DMS153 (cell line): ENCODE data around the gene SEZ6.

Experiments used
- DNase-seq: peaks from one replicate; lab custom pipeline; 2025; lab: John Stamatoyannopoulos, UW

The SEZ6 gene

GRCh38 chr17:29003289-29003688 is 2.5 kb downstream of the SEZ6 start:
- DNase-seq, result no peak

DNA sequence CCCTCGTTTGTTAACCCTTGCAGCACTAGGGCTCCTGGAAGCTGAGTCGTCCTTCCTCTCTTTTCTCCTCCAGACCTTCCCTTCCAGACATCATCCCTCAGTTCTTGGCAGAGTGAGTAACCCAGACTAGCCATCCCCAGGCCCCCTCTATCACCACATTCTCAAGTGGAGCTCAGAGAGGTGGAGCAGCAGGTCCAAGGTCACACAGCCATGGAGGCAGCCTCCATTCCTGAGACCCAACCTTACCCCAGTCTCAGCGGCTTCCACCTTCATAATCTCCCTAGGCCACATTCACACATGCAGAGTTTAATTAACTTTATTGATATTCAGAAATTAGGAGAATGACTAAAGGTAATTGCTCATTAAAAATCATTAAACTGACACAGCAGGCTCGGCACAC is 3.0 kb downstream of the SEZ6 start:
- no peak for DNase-seq

- DNase-seq, result no peak
Measured at GRCh38 chr17:29000973-29001372, 4.9 kb downstream of the SEZ6 start.

DNA sequence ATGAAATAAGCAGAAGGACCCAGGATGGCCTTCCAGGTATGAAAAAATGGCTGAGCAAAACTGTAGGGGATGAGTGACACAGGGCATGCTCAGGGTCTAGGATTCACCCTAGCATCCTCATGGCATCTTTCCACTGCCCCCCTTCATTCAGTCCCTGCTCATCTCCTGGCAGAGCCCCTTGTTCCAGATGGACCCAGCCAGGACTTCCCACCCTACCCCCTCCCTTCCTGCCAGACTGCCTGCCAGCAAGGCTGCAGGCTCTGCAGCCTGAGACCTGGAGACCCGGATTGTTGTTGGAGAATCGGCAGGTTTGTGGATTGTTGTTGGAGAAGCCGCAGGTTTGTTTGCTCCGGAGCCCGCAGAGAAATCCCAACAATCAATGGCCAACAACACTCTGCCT is 6.6 kb downstream of the SEZ6 start:
- peak; percentile 76 for DNase-seq

DNA sequence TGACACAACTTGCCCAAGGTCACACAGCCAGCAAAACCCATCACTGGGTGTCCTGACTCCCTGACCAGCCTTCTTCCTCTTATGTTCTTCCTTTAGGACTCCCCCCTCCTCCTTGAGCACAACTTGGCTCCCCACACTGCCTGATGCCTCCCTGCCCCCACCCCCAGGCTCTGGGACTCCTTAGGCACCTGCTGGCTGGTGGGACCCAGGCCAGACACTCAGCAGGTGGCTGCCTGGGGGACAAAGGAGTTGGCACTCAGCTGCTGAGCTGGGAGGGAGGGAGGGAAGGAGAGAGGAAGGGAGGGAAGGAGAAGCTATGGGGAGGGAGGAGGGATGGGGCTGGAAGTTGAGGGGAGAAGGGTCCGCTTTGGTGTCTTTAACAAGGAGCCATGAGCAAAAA is 8.0 kb downstream of the SEZ6 start:
- DNase-seq, result peak; percentile 69

- DNase-seq, result no peak
Measured at GRCh38 chr17:28996554-28997096, 9.2 kb downstream of the SEZ6 start.

DNA sequence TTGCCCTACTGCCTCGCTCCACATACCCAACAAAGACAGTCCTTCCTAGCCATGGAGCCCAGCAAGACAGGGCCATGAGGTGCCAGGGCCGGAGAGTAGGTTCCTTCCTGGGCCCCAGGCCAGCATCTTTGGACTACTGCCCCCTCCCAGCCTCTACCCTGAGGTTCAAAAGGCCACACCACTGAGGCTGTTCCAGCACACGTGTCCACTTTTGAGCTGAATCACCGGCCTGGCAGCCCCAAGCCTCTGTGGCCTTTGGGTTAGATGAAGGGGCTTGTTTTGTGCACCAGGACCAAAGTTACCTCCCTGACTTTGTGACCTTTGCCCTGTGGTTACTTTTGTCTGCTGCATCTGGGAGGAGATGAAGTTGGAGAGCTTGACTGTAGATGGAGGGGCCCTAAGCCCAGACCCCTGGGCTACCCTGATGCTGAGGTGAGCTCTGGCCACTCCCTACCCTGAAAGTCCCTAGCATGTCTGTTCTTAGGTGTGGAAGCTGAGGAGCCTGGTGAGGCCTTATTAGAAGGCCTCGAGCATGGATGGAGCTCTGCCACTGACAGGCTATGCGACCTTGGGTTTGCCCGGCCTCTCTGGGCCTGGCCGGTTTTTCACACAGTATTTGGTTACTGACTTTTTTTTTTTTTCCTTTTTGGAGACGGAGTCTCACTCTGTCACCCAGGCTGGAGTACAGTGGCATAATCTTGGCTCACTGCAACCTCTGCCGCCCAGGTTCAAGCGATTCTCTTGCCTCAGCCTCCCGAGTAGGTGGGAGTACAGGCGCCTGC is 12.0 kb downstream of the SEZ6 start:
- no peak for DNase-seq

DNA sequence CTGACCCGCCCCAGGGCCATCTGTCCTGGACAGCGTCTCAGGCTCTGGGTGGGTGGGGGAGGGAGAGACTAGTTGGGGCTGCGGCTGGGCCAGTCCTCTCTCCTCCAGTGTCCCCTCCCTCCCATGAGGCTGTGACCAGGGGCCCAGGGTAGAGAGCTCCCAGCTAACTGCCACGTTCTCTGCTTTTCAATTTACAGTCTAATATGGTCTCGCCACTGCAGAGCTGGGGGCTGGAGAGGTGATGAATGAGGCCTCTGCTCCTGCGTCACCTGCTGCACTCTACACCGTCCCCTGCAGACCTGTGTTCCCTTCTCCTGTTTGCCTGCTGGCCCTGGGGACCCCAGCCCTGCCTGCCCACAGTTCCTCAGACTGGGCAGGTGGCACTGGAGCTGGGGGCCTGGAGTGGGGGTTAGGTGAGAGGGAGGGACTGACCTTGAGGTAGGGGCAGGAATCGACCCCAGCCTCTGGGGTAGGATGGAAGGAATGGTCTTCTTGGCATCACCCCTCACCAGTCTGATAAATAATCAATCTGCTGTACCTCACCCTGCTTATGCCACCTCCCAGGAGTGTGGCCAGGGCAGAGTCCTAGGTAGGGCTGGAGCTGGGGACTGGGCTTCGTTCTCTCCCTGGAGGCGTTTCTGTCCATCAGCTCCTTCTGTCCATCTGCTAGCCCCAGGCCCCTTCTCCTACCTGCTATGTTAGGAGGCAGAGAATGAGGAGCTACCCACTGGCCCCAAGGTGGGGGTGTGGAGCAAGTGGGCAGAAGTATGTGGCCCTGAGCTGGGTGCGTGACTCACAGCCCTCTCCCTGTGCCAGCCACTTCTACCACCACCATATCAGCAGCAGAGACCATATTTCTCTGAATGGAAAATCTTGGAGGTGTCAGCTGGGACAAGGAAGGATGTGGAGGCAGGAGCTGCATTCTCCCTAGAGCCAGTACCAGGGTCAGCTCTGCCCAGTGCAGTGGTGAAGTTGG is 12.9 kb downstream of the SEZ6 start:
- no peak for DNase-seq

GRCh38 chr17:28992185-28992584 is 13.6 kb downstream of the SEZ6 start:
- no peak for DNase-seq

GRCh38 chr17:28991779-28992178 is 14.1 kb downstream of the SEZ6 start:
- DNase-seq, result no peak

GRCh38 chr17:28989028-28989427 is 16.8 kb downstream of the SEZ6 start:
- no peak for DNase-seq

GRCh38 chr17:28988475-28988874 is 17.4 kb downstream of the SEZ6 start:
- DNase-seq, result no peak

DNA sequence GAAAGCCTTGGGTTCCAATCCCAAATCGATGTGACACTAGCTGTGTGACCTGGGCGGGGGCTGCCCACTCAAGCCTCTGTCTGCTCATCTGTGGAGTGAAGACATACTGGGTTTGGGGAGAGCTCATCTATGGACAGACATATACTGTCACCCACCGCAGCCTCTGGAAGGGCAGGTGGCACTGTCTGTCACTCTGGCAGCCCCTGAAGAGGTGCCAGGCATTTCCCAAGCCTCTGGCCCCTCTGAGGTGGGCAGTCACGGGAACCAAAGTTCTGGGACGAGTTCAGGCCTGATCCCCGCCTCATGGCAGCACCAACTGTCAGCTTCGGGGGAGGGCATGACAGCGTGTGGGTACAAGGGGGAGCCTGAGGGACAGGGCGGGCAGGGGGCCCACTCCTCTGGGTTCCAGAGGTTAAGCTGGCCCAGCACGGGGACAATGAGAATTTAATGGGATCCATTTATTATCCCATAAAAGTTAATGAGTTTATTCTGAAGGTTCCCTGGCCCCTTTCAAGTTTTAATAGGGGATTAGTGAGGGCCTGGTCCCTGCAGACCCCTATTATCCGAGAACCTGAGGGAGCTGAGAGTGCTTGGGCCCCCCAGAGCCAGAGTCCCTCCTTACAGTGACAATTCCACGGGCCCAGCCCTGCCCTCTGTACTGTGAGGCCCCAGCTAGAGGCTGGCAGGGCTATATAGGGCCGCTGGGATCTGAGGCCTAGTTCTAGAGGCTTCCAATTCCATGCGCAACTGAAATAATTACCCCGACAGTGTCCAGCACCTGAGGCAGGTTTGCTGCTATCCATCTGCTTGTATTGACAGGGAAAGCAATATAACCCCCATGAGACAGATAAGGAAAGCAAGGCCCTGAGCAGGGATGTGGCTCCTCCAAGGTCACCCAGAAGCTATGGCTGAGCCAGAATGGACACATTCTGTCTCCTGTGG is 18.8 kb downstream of the SEZ6 start:
- DNase-seq, result no peak

- peak; percentile 64 for DNase-seq
Measured at GRCh38 chr17:28985950-28986713, 19.7 kb downstream of the SEZ6 start.

- no peak for DNase-seq
Measured at GRCh38 chr17:28983286-28984230, 22.3 kb downstream of the SEZ6 start.

DNA sequence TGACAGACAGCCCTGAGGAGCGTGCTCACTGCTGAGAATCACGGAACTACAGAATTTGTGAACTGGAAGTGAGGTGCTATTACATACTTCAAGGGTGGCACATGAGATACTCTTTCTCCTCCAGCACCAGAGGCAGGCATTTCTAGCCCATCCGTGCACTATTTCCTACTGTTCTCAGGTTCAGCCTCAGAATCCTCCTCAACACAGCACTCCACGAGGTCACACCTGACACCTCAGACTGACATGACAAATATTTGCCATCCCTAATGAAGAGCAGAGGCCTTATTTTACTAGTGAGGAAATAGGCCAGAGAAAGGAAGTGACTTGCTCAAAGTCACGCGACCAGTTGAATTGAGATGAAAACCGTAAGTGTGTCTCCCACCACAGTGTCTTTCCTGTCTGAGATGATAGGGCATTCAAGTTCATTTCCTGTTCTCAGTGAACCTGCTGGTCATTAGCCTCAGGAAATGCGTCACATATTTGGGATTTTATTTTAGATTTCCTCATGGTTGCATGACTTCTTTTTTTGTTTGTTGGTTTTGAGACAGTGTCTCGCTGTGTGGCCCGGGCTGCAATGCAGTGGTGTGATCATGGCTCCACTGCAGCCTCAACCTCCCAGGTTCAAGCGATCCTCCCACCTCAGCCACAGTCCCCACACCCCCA is 23.6 kb downstream of the SEZ6 start:
- DNase-seq, result no peak

DNA sequence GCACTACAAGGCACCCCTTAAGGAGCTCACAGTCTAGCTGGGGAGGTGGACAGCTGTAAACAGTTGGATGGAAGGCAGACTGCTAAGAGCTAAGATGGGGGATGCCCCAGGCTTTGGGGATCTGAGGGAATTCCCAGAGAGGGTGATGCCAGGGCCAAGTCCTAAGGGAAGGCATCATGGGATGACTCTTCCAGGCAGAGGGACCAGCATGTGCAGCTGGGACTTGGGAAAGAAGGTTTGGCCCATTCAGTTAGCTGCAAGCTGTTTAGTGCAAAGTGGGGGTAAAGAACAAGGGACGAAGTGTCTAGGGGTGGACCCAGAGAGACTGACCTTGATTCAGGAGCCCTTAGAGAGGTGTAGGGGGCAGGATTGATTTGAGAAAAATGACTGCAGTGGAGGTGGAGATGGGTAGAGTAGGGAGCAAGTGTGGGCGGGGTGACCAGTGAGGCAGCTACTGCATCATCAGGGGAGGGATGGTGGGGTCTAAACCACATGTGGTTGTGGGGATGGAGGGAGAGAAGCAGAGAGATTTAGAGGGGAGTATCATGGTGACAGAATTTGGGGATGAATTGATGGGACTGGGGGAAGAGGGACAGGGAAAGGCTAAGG is 27.4 kb downstream of the SEZ6 start:
- DNase-seq, result no peak

- DNase-seq, result no peak
Measured at GRCh38 chr17:28977659-28978355, 28.0 kb downstream of the SEZ6 start.
